Erythroblast (primary cell): ENCODE measurements around the gene TOX2.

ENCODE experiments used
- GATA1 ChIP-seq: IDR thresholded peaks from 2 replicates; pipeline ENCODE4 v1.6.1; 2011; ENCODE audit warnings: low read depth, mild to moderate bottlenecking, control low read depth, low read length, moderate library complexity
- POLR2A ChIP-seq: IDR thresholded peaks from 2 replicates; pipeline ENCODE4 v1.6.1; 2011; ENCODE audit warnings: mild to moderate bottlenecking, low read length

GRCh38 chr20:43985608-43986316 lies 71.1 kb downstream of the TOX2 start:
- no peak for TF ChIP-seq POLR2A
- TF ChIP-seq GATA1, result no peak
